Astrocyte of the spinal cord (primary cell): ENCODE data around the gene RNF152.

Experiments used
- DNase-seq: peaks from one replicate; pipeline ENCODE4 v3.0.0; 2011; ENCODE audit warnings: low read depth, low spot score
- H3K4me3 ChIP-seq: 2 replicates; pipeline ENCODE4 v1.5.1; 2011; ENCODE audit warnings: low read depth, mild to moderate bottlenecking, low read length, moderate library complexity
- CTCF ChIP-seq: IDR thresholded peaks from 2 replicates; pipeline ENCODE4 v1.5.1; 2012; ENCODE audit warnings: low read depth, mild to moderate bottlenecking, low read length, inconsistent platforms
- in situ Hi-C: cut with HindIII; loops from 2 replicates; pipeline ENCODE4 v1.10.0; 2017; ENCODE audit warnings: low sequenced_read_pairs

RNF152 gene, protein sequence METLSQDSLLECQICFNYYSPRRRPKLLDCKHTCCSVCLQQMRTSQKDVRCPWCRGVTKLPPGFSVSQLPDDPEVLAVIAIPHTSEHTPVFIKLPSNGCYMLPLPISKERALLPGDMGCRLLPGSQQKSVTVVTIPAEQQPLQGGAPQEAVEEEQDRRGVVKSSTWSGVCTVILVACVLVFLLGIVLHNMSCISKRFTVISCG

GRCh38 chr18:61892683-61893308, at the start of gene RNF152:
Gene RNF152, minus strand, starts transcription at chr18:61893007. Its CDS starts 76,544 bp downstream, at chr18:61816463.
- in situ Hi-C loops = no loop called here
- DNase-seq = peak; percentile 27
- TF ChIP-seq CTCF = no peak
- H3K4me3 ChIP-seq = peak within 1 kb of the TSS; percentile 79

GRCh38 chr18:61941948-61942471, 49.2 kb upstream of the RNF152 start:
- TF ChIP-seq CTCF = no peak
- in situ Hi-C loops = no loop called here
- H3K4me3 ChIP-seq = no peak overlapping the region
- no peak for DNase-seq

GRCh38 chr18:61939046-61939674, 46.4 kb upstream of the RNF152 start:
- no peak overlapping the region for H3K4me3 ChIP-seq
- TF ChIP-seq CTCF = no peak
- in situ Hi-C loops = no loop called here
- DNase-seq = no peak

- in situ Hi-C loops = no loop called here
- TF ChIP-seq CTCF = no peak
- H3K4me3 ChIP-seq = no peak overlapping the region
- no peak for DNase-seq
Observed at GRCh38 chr18:61935362-61935761, 42.6 kb upstream of the RNF152 start.

GRCh38 chr18:61931654-61932379, 39.0 kb upstream of the RNF152 start:
- DNase-seq = no peak
- no peak for TF ChIP-seq CTCF
- in situ Hi-C loops = no loop called here
- no peak overlapping the region for H3K4me3 ChIP-seq

DNA sequence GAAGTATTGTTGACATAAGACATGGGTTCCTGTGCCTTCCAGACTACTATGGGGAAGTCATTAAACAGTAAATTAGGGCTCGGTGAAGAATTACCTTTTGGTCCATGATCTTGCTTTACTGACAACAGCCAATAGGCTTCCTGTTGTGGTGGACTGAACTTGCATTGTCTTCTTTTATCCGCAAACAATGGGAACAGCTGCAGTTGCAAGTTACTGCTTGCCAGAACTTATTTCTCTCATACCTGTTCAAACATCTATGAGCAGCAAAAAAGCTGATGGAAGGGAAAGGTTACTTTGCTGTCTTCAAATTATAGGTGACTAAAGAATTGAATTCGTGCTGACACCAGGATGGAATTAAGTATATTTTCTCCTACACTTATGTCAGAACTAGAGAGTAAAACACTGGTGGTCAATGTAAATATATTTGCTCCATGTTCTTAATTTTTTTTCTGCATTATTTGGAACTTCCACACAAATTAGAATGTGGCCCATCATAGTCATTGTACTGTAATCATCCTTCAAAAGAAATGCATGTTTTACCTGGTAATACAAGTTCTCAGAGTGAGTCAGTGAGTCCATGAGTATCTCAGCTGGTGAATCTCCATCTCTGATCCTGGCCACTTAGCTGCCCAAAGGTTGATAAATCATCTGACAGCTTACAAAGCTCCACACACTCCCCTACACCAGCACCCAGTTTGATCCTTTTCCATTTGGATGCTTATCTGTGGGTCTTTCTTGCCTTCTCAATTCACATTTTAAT, 37.3 kb upstream of the RNF152 start:
- DNase-seq = no peak
- in situ Hi-C loops = no loop called here
- no peak for TF ChIP-seq CTCF
- no peak overlapping the region for H3K4me3 ChIP-seq
